Mesenteric fat pad (tissue), 1 donor: Measurements from ENCODE around the gene LAMC3. TPM values are rescaled to one million over a fixed set of nuclear protein-coding genes. Genes with fewer than 3 reads are reported as not detected.
"Not testable (repeated sequence)": the region's sequence is repeated elsewhere in the genome, so short reads cannot be mapped to it uniquely, and the experiment has no call there.

Source experiments
- DNase-seq: peaks from one replicate; pipeline ENCODE4 v3.0.0-alpha.2; 2020; ENCODE audit warnings: low spot score
- total RNA-seq: library from RNA; stranded (reverse); fragmentation: NEBNext Ultra II Directional; extraction: Animal tissue kit (Norgen Biotek cat#: 25700); gene quantifications from one replicate; pipeline ENCODE4 v1.2.1, GENCODE V29; 2021
- donor health status: DM: yes; HTN: yes; CAD: no.

Gene LAMC3
- total RNA-seq, 1 donor from 2014 or later, result 4.8 TPM

- peak; percentile 55 for DNase-seq
Observed at GRCh38 chr9:131114084-131114535, 105.1 kb downstream of the LAMC3 start.

GRCh38 chr9:131115360-131115742 is 106.4 kb downstream of the LAMC3 start:
- DNase-seq, result not testable (repeated sequence)

GRCh38 chr9:131116281-131117120 is 107.5 kb downstream of the LAMC3 start:
- DNase-seq, result no peak

GRCh38 chr9:131117121-131117761 is 108.3 kb downstream of the LAMC3 start:
- no peak for DNase-seq

GRCh38 chr9:131117762-131118145 is 108.8 kb downstream of the LAMC3 start:
- no peak for DNase-seq

- DNase-seq, result peak; percentile 57
Observed at GRCh38 chr9:131119600-131119999, 110.6 kb downstream of the LAMC3 start.

- DNase-seq, result peak; percentile 57
Observed at GRCh38 chr9:131120620-131121228, 111.8 kb downstream of the LAMC3 start.

GRCh38 chr9:131121346-131121745 is 112.4 kb downstream of the LAMC3 start:
- peak; percentile 74 for DNase-seq

- peak; percentile 43 for DNase-seq
Observed at GRCh38 chr9:131122158-131122557, 113.2 kb downstream of the LAMC3 start.

GRCh38 chr9:131125038-131125287 is 116.0 kb downstream of the LAMC3 start:
- DNase-seq, result no peak

- peak; percentile 100 for DNase-seq
Observed at GRCh38 chr9:131125288-131126058, 116.5 kb downstream of the LAMC3 start, which contains the start of gene NUP214. Gene NUP214, plus strand, starts transcription at chr9:131125586. Its CDS starts 119 bp downstream, at chr9:131125705.

GRCh38 chr9:131126059-131126426 is 117.1 kb downstream of the LAMC3 start:
- DNase-seq, result no peak

- no peak for DNase-seq
Observed at GRCh38 chr9:131129183-131129582, 120.2 kb downstream of the LAMC3 start.

GRCh38 chr9:131138676-131139075 is 129.7 kb downstream of the LAMC3 start:
- no peak for DNase-seq

GRCh38 chr9:131140112-131140511 is 131.1 kb downstream of the LAMC3 start:
- no peak for DNase-seq

GRCh38 chr9:131140550-131140949 is 131.6 kb downstream of the LAMC3 start:
- no peak for DNase-seq

GRCh38 chr9:131142160-131142559 is 133.2 kb downstream of the LAMC3 start:
- no peak for DNase-seq
